NCI-H510A treated with DMSO at 0.1 percent for 48 hours (cell line): ENCODE measurements around the gene C6orf52.
"Not testable (repeated sequence)": the region's sequence is repeated elsewhere in the genome, so short reads cannot be mapped to it uniquely, and the experiment has no call there.

Experiments
- DNase-seq: peaks from one replicate; lab custom pipeline; 2025; lab: John Stamatoyannopoulos, UW

The C6orf52 gene

GRCh38 chr6:10694302-10695085 lies at the start of gene C6orf52, which contains the start of gene PAK1IP1:
Gene C6orf52, minus strand, starts transcription at chr6:10694616. Its CDS starts 7,066 bp downstream, at chr6:10687550.
Gene PAK1IP1, plus strand, starts transcription at chr6:10694972. Its CDS starts 14 bp downstream, at chr6:10694986.
- DNase-seq, result peak; percentile 85

GRCh38 chr6:10743515-10743914 lies 49.1 kb upstream of the C6orf52 start:
- no peak for DNase-seq

GRCh38 chr6:10742251-10742650 lies 47.8 kb upstream of the C6orf52 start:
- no peak for DNase-seq

- DNase-seq, result not testable (repeated sequence)
Measured at GRCh38 chr6:10741643-10742042, 47.2 kb upstream of the C6orf52 start.

GRCh38 chr6:10740061-10740460 lies 45.6 kb upstream of the C6orf52 start:
- no peak for DNase-seq

GRCh38 chr6:10736731-10737130 lies 42.3 kb upstream of the C6orf52 start:
- no peak for DNase-seq

GRCh38 chr6:10733863-10734262 lies 39.4 kb upstream of the C6orf52 start:
- DNase-seq, result no peak

GRCh38 chr6:10733151-10733715 lies 38.8 kb upstream of the C6orf52 start:
- DNase-seq, result no peak

- DNase-seq, result no peak
Measured at GRCh38 chr6:10730254-10730653, 35.8 kb upstream of the C6orf52 start.

- DNase-seq, result no peak
Measured at GRCh38 chr6:10725716-10726115, 31.3 kb upstream of the C6orf52 start.

GRCh38 chr6:10725044-10725443 lies 30.6 kb upstream of the C6orf52 start:
- DNase-seq, result no peak

- no peak for DNase-seq
Measured at GRCh38 chr6:10723567-10723881, 29.1 kb upstream of the C6orf52 start.

- DNase-seq, result peak; percentile 73
Measured at GRCh38 chr6:10722820-10723566, 28.6 kb upstream of the C6orf52 start, which contains the start of gene TMEM14C. Gene TMEM14C, plus strand, starts transcription at chr6:10723070. Its CDS starts 1,544 bp downstream, at chr6:10724614.

- no peak for DNase-seq
Measured at GRCh38 chr6:10722570-10722819, 28.1 kb upstream of the C6orf52 start.

GRCh38 chr6:10721850-10722569 lies 27.6 kb upstream of the C6orf52 start:
- DNase-seq, result no peak

GRCh38 chr6:10720960-10721849 lies 26.8 kb upstream of the C6orf52 start:
- DNase-seq, result not testable (repeated sequence)

- DNase-seq, result no peak
Measured at GRCh38 chr6:10720265-10720959, 26.0 kb upstream of the C6orf52 start.

- no peak for DNase-seq
Measured at GRCh38 chr6:10719964-10720264, 25.5 kb upstream of the C6orf52 start.

GRCh38 chr6:10719296-10719963 lies 25.0 kb upstream of the C6orf52 start:
- DNase-seq, result no peak

- DNase-seq, result no peak
Measured at GRCh38 chr6:10713962-10714361, 19.5 kb upstream of the C6orf52 start.
